Chondrocyte (in vitro differentiated cells): ENCODE measurements around the gene MCM3AP. TPM values are rescaled to one million over a fixed set of nuclear protein-coding genes. Genes with fewer than 3 reads are reported as not detected.

Experiments
- DNase-seq: peaks from one replicate; pipeline ENCODE4 v3.0.0; 2021; ENCODE audit warnings: mixed read lengths, low spot score
- H3K27ac Mint-ChIP-seq: one replicate; pipeline ENCODE4 v1.8.0; 2021; ENCODE audit warnings: mild to moderate bottlenecking, moderate library complexity, mixed read lengths; ENCODE audit not compliant: unreplicated experiment
- H3K27me3 Mint-ChIP-seq: 2 replicates; pipeline ENCODE4 v1.8.0; 2021; ENCODE audit warnings: low read depth, mixed read lengths
- H3K36me3 Mint-ChIP-seq: 2 replicates; pipeline ENCODE4 v1.8.0; 2021; ENCODE audit warnings: low read depth, mixed read lengths
- H3K4me1 Mint-ChIP-seq: 2 replicates; pipeline ENCODE4 v1.8.0; 2021; ENCODE audit warnings: low read depth, mild to moderate bottlenecking, mixed read lengths
- H3K4me3 Mint-ChIP-seq: one replicate; pipeline ENCODE4 v1.8.0; 2021; ENCODE audit warnings: mild to moderate bottlenecking, moderate library complexity, mixed read lengths; ENCODE audit not compliant: unreplicated experiment
- H3K9me3 Mint-ChIP-seq: 2 replicates; pipeline ENCODE4 v1.8.0; 2021; ENCODE audit warnings: low read depth, mixed read lengths
- CTCF ChIP-seq: fragments of 200-600 bp; sonication (generic); IDR thresholded peaks from 2 replicates; pipeline ENCODE4 v1.5.0; 2021; ENCODE audit warnings: antibody characterized with exemption, mild to moderate bottlenecking, moderate library complexity
- long read RNA-seq: library from polyadenylated mRNA; stranded (forward); transcript quantifications from one replicate; pipeline ENCODE4 v2.0.0, GENCODE V29; 2021
- total RNA-seq: library from RNA; stranded (reverse); gene quantifications from 3 replicates; pipeline ENCODE4 v1.2.1, GENCODE V29; 2021

Gene MCM3AP
- total RNA-seq: 86.4 to 106 TPM (median 87.2 TPM) in 3 replicates
- long read RNA-seq, full-length matches to known transcripts: 4 of 50 reads
- long read RNA-seq, partial matches to known transcripts: 26 of 50 reads
- long read RNA-seq, other reads (novel, unspliced or antisense): 20 of 50 reads

GRCh38 chr21:46285206-46285661 lies at the start of gene MCM3AP:
TSS of gene MCM3AP (minus strand) at chr21:46285611. CDS start at chr21:46285286, 325 bp downstream.
- Mint-ChIP-seq H3K27me3 (no peaks in the 10 kb centered on the region), H3K36me3 (peaks cover 12% of the 10 kb centered on the region), H3K27ac (peak within 1 kb of the TSS; percentile 97), H3K4me1 (peaks cover 52% of the 10 kb centered on the region), H3K9me3 (no peaks in the 10 kb centered on the region), H3K4me3 (peak within 1 kb of the TSS; percentile 92)
- no peak for TF ChIP-seq CTCF
- DNase-seq: no peak

- Mint-ChIP-seq H3K9me3 (no peaks in the 10 kb centered on the region), H3K4me3 (no peak overlapping the region), H3K36me3 (peaks cover 23% of the 10 kb centered on the region), H3K27me3 (no peaks in the 10 kb centered on the region), H3K27ac (no peak overlapping the region), H3K4me1 (peaks cover 12% of the 10 kb centered on the region)
- TF ChIP-seq CTCF: no peak
- DNase-seq: no peak
Observed at GRCh38 chr21:46334351-46335140, 49.1 kb upstream of the MCM3AP start.

GRCh38 chr21:46329796-46330195 lies 44.4 kb upstream of the MCM3AP start:
- no peaks in the 10 kb centered on the region for H3K27me3 Mint-ChIP-seq
- peaks cover 3% of the 10 kb centered on the region for H3K36me3 Mint-ChIP-seq
- TF ChIP-seq CTCF: no peak
- no peak overlapping the region for H3K4me3 Mint-ChIP-seq
- no peaks in the 10 kb centered on the region for H3K9me3 Mint-ChIP-seq
- no peak for DNase-seq
- no peak overlapping the region for H3K27ac Mint-ChIP-seq
- peaks cover 26% of the 10 kb centered on the region for H3K4me1 Mint-ChIP-seq

GRCh38 chr21:46328151-46328550 lies 42.7 kb upstream of the MCM3AP start:
- no peak for DNase-seq
- no peaks in the 10 kb centered on the region for H3K9me3 Mint-ChIP-seq
- no peaks in the 10 kb centered on the region for H3K27me3 Mint-ChIP-seq
- peaks cover 2% of the 10 kb centered on the region for H3K36me3 Mint-ChIP-seq
- H3K4me1 Mint-ChIP-seq: peaks cover 27% of the 10 kb centered on the region
- TF ChIP-seq CTCF: no peak
- no peak overlapping the region for H3K4me3 Mint-ChIP-seq
- no peak overlapping the region for H3K27ac Mint-ChIP-seq

GRCh38 chr21:46327711-46328110 lies 42.3 kb upstream of the MCM3AP start:
- H3K4me3 Mint-ChIP-seq: no peak overlapping the region
- H3K9me3 Mint-ChIP-seq: no peaks in the 10 kb centered on the region
- DNase-seq: no peak
- H3K4me1 Mint-ChIP-seq: peaks cover 27% of the 10 kb centered on the region
- TF ChIP-seq CTCF: no peak
- H3K27me3 Mint-ChIP-seq: no peaks in the 10 kb centered on the region
- H3K36me3 Mint-ChIP-seq: peaks cover 2% of the 10 kb centered on the region
- H3K27ac Mint-ChIP-seq: no peak overlapping the region
